HG03066 (cell line): ENCODE data around the gene CARD11.
"Not testable (repeated sequence)": the region's sequence is repeated elsewhere in the genome, so short reads cannot be mapped to it uniquely, and the experiment has no call there.

Source experiments
- ATAC-seq: cut with Tn5 transposase; IDR thresholded peaks from one replicate; pipeline ENCODE4 v1.9.1; 2021; ENCODE audit warnings: low read depth; ENCODE audit not compliant: unreplicated experiment

CARD11 gene

DNA sequence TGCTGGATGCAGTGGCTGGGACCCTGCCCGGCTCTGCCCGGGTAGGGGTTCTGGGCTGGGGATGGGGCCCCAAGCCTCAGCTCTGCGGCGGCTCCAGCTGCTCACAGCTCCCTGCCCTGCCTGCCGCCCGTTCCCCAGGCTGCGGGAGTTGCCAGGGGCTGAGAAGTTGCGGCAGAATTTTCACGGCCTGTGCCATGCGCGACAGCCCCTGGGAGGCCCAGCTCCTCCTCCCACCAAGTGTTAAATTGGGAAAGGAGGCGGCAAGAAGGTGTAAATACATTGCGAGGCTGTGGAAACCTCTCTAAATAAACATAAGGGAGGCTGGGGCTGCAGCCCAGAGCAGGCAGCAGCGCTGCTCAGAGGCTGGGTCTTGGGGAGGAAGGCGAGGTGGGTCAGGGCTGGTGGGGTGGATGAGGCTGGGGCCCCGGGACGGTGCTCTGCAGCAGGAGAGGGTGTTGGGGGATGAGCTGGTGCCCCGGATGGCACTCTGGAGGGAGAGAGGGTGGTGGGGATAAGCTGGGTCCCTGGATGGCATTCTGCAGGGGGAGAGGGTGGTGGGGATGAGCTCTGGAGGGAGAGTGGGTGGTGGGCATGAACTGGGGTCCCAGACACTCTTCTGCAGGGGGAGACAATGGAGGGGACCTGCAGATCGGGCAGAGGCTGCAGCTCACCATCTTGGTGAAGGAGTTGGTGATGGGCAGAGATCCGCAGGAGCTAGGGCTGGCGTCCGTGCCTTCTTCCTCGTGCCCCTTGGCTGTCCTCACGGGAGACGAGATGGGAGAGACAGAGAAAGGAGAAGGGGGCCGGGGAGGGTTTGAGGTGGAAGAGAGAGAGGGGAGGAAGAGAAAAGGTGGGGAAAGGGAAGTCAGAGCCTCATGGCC is 114.1 kb downstream of the CARD11 start:
- no peak for ATAC-seq

GRCh38 chr7:2928613-2929311 is 114.9 kb downstream of the CARD11 start:
- no peak for ATAC-seq

- ATAC-seq, result no peak
These were observed 115.4 kb downstream of the CARD11 start for GRCh38 chr7:2928256-2928612.

DNA sequence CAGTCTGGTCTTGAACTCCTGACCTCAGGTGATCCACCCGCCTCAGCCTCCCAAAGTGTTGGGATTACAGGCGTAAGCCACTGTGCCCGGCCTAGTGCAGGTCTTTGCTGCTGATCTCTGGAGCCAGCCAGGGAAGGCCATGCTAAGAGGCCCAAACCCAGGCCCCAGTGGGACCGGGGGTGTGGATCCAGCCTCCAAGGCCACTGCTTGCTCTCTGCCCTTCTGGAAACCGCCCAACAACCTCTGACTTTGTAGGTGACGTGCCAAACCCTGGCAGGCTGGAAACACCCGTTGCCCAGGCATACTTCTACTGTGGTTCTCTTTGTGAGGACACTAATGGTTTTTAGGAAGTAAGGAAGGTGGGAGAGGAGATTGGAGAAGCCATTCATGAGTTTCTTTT is 116.1 kb downstream of the CARD11 start:
- no peak for ATAC-seq

- ATAC-seq, result no peak
These were observed 116.7 kb downstream of the CARD11 start for GRCh38 chr7:2926896-2927405.

DNA sequence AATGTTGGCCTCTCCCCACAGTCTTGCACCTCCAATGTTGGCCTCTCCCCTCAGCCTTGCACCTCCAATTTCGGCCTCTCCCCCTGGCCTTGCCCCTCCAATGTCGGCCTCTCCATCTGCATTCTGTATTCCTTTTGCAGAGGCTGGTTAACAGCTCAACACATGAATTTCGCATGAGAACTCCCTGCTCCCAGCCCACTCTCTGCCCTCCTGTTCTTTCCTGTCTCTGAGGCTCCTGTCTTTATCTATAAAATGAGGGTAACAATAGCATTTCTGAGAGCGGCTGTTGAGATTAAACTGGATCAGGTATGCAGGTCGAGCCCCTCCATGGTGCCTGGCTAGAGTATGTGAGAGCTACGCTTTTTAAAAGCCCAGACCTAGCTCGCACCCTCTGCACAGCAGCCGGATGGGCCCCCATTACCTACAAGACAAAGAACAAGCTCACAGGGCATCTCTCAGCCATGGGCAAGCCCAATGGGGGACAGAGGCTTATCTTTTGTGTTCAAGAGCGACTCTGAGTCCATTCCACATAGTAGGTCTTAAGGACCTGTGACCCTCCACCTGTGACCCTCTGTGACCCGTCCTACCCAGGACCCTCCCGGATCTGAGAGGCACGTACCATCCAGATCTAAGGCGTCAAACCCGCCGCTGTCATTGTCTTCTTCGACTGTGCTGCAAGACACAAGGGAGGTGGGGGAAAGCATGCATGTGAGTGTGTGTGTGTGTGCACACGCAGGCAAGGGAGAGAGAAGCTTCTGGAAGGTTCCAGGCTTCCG is 117.4 kb downstream of the CARD11 start:
- ATAC-seq, result no peak

DNA sequence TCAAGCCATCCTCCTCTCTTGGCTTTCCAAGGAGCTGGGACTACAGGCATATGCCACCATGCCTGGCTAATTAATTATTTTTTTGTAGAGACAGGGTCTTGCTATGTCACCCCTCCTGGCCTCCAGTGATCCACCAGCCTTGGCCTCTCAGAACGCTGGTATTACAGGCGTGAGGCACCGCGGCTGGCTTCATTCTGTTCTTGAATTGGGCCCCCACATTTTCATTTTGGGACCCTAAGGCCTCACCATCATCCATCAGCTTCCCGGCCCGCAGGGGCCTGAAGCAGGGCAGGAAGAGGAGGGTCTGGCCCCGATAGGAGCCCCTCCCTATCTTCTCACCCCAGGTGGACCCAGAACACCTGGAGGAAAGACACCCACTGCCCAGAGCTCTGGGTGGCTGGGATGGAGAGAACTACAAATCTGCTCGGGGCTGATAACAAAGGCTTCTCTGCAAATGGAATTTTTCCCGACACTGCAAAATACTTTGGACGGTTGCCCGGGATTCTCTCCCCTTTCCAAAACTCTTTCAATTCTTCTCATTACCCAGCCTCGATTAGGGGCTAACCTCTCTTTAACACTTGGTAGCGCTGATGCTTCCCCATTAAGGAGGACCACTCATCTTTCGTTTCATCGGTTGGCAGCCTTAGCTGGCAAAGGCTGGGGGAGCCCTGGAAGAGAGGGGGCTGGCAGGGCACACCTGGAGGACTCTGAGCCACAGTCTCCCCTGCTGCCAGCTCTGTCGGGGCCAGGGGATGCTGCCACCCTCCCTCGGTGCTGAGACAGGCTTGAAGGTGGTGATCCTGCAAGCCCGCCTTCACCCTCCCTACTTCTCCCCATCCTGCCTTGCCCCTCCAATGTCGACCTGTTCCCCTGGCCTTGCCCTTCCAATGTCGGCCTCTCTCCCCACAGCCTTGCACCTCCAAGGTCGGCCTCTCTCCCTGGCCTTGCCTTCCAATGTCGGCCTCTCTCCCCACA is 118.5 kb downstream of the CARD11 start:
- ATAC-seq, result no peak

- ATAC-seq, result no peak
These were observed 119.6 kb downstream of the CARD11 start for GRCh38 chr7:2923886-2924574.

GRCh38 chr7:2923291-2923781 is 120.3 kb downstream of the CARD11 start:
- no peak for ATAC-seq

GRCh38 chr7:2922866-2923265 is 120.8 kb downstream of the CARD11 start:
- no peak for ATAC-seq

DNA sequence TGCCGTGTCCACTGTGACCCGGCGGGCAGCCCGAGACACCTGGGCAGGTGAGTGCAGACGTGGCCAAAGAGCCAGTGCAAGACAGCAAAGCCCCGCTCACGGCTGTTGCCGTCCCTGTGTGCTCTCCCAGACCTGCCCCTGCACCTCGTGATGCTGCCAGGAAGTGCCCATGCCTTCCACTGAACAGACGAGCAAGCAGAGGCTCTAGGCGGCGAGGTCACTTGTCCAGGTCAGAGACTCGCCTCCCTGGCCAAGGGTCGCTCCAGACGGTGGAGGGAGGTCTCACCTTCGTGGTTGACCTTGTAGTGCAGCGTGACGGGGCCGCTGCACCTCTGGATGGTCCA is 121.3 kb downstream of the CARD11 start:
- ATAC-seq, result no peak

DNA sequence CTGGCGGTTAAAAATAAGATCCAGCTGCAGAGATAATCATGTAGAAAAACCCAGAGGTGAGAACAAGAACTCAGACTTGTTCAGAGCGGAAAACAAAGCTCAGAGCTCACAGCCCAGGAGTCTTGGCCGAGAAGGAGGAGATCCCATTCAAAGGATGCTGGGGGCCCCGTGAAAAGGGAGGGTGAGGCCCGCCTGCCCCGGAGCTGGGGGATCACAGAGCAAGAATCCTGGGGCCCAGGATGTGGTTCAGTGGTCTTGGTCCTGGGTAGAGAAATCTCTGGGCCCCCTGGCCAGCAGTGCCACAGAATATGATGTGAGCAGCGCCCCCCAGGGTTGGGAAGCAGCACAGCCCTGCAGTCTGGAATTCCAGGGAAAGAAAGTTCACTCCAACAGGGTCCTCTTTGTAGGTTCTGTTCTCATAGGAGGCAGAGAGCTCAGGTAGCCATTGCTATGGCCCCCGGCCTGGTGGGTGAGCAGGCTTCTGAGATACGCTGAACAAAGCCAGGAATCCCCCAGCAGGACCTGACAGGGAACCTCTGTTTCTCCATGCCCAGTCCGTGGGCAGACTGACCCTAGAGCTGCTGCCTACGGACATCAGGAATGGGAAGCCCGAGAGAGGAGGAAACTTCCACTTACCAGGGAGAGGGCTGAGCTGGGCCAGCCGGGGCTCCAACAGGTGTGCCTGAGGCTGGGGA is 121.9 kb downstream of the CARD11 start:
- ATAC-seq, result no peak

DNA sequence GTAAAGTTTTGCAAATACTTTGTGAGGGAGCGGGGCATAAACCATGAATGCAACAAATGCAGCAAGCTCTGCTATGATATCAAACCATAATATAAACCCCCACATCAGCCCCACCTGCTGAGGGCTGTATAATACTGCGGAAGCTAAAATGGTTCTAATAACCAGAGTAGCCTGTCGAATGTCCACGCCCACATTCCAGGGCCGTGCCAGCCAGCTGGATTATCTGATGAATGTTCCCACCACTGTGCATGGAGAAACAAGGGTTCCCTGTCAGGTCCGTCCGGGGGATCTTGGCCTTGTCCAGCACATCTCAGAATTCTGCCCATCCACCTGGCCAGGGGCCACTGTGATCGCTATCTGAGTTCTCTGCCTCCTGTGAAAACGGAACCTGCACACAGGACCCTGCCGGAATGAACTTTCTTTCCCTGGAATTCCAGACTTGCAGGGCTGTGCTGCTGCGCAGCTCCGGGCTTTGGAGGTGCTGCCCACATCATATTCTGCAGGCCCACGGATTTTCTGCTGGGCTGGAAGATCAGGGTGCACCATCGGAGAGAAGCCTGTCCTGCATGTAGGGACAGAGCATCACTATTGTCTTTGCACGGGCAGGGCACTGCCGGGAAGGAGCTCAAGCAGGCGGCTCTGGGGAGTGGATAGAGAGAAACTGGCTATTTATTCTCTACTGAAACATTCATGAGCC is 122.6 kb downstream of the CARD11 start:
- ATAC-seq, result no peak

GRCh38 chr7:2920480-2920879 is 123.2 kb downstream of the CARD11 start:
- not testable (repeated sequence) for ATAC-seq

- ATAC-seq, result no peak
These were observed 123.6 kb downstream of the CARD11 start for GRCh38 chr7:2920041-2920440.

DNA sequence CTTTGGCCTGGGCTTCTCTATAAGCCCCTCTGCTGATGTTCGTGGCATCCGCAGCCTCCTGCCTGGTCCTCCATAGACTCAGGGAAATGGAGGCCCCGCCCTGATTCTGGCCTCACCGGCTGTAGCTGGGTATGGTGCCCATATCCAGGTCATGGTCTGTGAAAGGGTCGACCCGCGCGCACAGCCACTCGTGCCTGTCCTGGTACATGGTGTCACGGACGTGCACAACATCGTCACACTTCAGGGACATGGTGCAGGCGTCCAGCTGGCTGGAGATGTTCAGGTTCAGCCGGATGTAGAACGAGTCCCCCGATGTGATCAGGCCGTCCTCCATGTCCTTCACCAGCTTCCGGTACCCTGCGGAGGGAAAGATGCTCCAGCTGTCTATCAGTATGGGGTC is 124.4 kb downstream of the CARD11 start:
- ATAC-seq, result no peak

GRCh38 chr7:2918406-2918805 is 125.3 kb downstream of the CARD11 start:
- ATAC-seq, result no peak

DNA sequence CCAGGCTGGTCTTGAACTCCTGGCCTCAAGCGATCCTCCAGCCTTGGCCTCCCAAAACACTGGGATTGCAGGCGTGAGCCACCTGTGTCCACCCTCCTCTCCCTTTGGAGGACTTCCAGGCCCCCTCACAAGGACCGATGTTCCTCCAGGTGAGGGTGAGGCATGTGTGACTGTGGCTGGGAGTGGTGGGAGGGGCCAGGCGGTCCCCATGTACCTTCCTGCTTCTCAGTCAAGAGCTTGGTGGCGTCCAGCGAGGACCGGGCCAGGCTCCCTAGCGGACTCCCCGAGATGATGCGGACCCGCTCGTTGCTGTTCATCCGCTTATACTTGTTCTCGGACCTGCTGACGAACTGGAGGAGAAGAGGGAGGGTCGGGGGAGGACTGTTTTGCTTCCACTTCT is 128.6 kb downstream of the CARD11 start:
- ATAC-seq, result no peak
